Inflammatory macrophage (primary cell): Measurements from ENCODE around the gene GAK.

ENCODE experiments used
- DNase-seq, 2 donors: peaks; one replicate each; pipeline ENCODE4 v3.0.0-alpha.2; 2020 to 2022

GAK gene

DNA sequence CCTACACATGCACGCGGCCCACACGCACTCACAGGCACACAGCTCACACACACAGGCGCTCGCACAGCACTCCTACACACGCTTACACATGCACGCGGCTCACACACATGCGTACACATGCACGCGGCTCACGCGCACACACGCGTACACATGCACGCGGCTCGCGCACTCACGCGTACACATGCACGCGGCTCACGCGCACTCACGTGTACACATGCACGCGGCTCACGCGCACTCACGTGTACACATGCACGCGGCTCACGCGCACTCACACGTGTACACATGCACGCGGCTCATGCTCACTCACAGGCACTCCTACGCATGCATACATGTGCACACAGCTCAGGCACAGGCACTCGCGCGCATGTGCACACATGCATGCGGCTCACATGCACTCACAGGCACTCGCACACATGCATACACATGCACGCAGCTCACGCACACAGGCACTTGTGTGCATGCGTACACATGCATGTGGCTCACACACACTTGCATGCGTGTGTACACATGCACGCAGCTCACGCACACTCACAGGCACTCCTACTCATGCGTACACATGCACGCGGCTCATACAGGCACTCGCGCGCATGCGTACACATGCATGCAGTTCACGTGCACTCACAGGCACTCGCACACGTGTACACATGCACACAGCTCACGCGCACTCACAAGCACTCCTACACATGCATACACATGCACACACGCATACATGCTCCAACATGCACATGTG, 44.9 kb downstream of the GAK start:
- DNase-seq, result no peak

DNA sequence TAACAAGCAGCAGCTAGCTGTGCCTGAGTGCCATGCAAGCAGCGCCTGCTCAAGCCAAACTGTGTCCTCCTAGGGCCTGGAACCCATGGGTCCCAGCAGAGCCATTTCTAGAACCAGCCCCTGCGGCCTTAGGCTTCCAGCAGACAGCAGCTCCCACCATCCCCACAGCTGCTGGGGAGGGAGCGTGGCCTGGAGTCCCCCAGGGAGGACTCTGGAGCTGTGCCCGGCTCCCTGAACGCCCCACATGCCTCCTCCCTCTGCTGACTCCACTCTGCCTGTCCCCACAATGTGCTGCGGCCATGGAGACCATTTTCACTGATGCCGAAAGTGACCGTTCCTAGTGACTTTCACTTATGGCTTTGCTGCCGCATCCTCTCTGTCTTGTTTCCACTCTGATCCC, 45.9 kb downstream of the GAK start:
- DNase-seq, result no peak

DNA sequence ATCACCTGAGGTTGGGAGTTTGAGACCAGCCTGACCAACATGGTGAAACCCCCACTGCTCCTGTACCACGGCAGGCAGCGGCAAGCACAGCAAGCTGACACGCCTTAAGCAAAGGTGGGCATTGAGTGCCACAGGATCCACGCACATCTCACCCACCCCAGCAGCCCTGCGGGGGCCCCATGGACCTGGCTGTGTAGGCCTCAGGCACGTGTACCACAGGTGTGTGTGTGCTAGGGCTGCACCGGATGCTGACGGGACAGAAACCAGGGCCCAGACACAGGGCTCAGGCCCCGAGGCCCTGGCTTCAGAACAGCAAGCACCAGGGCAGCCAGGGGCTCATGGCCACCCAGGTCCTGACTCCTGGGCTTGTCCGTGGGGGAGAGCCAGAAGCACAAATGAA, 46.8 kb downstream of the GAK start:
- no peak for DNase-seq

DNA sequence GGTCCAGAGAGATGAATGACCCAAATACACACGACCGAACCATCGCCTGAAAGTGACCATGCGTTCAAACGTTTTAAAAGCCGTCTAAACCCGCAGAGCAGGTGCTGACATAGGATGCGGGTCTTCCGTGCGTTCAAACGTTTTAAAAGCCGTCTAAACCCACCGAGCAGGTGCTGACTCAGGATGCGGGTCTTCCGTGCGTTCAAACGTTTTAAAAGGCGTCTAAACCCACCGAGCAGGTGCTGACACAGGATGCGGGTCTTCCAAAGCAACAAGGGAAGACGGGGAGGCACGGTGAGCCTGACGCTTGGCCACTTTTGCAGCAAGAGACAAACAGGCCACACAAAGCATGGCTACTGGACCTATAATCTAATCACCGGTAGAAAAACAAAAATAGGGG, 47.2 kb downstream of the GAK start:
- no peak for DNase-seq

DNA sequence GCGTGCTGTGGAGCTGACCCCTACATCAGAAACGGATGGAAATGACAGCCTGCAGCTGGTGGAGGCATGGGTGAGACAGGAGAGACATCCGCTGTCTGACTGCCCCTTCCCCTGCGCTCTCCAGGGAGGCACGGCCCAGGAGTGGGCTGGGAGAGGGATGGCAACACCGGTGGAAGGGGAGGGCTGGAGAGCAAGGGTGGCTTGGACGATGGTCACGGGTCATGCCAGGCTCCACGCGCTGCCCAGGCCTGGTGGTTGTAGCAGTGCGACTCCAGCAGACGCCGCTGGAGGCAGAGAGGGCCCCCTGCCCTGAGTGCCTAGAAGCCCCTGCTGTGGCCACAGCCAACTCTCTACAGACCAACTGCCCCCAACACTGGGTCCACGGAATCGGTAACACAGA, 47.9 kb downstream of the GAK start:
- DNase-seq, result no peak

DNA sequence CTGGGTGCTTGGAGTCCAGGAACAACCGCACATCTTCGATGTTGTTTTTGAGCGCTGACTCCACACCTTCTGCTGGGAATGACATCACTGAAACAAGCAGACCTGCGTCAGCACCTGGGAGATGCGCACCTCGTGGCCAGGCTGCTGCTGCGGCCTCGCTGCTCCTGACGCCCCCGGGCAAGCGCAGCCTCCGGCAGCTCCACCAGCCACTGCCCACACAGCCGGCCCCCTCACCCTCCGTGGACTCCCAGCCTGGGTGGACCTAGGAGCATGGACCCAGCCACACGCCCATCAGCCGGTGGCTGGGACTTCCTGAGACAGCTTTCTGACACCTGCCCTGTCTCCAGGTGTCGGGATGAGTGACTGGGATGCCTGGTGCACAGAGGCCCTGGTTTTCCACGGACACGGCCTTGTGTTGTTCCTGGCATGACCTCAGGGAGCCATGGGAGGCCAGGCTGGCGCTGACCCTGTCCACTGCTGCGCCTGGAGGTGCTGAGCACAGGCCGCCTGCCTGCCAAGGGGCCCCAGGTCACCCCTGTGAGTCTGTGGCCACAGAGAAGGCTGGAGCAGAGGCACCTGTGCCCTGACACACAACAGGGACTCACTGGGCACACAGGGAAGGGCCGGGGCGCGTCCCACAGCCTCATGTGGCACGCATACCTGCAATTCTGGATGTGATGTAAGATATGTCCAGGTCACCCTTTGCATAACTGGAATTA, 48.6 kb downstream of the GAK start:
- DNase-seq, result no peak

DNA sequence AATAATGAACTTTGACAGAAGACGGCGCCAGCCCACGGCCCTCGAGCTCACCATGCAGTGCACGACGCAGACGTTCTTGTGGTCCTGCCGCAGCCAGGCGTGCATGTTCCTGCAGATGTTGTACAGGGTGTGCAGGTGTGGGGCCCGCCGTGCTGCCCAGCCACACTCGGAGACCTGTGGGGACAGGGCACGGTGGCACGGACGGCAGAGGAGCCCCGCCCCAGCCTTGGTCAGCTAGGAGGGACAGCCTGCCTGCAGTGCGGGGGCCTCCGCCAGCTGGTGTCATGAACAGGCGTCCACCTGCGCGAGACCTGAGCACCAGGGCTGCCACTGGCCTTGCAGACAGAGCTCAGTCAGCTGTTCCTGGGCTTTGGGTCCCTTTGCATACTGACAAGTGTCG, 49.5 kb downstream of the GAK start:
- no peak for DNase-seq

DNA sequence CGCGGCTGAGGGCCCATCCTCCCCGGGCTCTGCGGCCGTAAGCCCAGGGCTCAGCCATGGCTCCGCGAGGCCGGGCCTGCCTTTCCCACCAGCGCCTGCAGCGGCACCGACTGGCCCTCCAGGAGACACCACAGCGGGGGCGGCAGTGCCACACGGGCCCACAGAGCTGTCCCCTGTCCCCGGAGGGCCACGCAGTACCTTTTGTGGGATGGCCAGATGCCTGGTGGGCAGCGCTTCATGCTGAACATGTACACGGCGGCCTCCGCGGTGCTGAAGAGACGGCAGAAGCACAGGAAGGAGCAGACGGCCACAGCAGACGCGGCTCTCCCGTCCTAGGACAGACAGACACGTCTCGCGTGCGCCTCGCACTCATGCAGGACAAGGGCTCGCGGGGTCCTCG, 50.4 kb downstream of the GAK start:
- DNase-seq, result no peak

DNA sequence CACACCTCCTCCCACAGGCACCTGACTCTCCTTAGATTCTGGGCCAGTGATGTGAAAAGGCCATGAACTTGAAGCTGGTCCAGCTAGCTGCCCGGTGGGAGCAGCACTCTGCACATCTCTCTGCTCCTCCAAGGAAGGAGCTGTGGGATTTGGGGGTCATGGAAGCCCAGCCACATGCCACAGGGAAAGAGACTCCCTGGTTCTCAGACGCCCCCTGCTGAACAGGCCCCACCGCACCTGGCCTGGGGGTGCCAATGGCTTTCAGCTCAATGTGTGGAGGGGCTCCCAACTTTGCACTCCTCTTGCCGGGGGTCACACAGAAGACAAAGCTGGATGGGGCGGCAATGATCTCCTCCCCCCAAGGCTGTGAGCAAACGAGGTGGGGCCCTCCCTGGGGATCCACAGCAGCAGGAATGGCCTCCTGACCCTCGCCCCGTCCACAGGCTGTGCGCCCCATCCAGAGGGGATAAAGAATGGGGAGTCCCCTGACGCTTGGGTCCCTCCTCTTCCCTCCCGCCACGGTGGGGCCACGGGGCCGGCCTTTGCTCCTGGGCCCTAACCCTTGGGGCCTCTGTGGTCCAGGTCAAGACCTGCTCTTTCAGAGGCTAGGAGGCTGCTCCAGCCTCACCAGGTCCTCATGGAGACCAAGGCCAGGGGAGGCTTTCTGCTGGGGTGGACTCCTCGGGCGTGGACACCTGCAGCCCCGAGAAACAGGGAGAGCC, 51.3 kb downstream of the GAK start:
- DNase-seq, result no peak

DNA sequence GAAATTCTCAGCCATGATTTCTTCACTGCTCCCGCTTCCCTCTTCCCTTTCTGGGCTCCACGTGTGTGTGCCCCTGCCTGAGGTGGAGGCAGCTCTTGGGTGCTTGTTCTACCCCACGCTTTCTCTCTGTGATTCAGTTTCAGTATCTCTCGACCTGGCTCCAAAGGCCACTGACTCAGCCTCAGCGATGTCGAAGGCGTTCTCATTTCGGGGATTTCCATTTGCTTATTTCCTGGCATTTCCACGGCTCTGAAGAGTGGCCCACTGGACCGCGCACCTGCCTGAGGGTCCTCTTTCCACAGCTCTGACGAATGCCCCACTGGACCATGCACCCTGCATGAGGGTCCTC, 52.4 kb downstream of the GAK start:
- DNase-seq, result no peak

DNA sequence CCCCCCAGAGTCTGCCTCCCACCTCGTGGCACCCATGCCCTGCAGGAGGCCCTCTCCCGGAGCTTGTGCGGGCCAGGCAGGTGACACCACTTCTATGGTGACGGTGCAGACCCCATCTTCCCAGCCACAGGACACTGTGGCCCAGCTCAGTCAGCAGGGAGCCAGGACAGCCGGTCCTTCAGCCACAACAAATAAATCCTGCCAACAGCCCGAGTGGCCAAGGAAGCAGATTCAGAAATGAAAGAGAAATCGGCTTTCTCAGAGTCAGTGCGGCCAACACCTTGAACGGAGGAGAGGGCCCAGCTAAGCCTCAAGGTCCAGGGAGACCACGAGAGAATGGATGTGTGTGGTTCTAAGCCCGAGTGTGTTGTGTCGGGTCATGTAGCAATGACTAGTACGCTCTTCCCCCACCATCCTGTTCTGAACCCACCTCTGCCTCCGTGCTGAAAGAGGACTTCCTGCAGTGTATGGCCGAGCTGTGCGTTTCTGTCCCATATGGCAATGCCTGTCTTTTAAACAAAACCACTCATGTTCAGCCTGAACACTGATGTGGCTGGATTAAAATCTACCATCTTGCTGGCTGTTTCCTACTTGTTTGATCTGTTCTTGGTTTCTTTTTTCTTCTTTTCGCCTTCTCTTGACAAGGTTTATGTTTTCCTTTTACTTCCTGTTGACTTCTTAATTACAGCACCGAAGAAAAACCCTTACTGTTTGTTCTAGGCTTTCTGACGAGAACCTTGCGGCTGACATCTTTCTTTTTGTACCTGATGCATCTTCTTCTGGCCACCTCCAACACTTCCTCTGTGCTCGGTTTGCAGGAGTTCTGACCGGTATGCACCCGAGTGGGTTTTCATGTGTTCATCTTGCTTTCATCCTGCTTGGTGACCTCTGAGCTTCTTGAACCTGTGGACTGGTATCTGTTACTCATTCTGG, 53.1 kb downstream of the GAK start:
- no peak for DNase-seq

DNA sequence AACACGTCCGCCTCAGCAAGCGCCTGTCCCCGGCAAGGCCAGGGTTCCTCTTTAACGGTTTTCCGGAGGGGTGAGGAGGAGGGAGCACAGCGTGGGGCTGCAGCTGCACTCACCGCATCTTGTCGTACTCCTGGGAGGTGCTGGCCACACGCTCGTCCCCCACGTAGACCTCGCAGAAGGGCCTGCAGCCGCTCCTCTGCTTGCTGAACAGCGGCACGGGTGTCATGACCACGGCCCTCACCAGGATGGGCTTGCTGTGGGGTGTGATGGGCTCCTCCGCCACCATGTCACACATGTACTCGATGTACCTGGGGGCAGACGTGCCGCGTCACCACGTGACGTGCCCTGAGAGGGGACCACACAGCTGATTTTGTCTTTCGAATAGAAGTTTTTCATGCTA, 54.6 kb downstream of the GAK start:
- DNase-seq, result no peak

DNA sequence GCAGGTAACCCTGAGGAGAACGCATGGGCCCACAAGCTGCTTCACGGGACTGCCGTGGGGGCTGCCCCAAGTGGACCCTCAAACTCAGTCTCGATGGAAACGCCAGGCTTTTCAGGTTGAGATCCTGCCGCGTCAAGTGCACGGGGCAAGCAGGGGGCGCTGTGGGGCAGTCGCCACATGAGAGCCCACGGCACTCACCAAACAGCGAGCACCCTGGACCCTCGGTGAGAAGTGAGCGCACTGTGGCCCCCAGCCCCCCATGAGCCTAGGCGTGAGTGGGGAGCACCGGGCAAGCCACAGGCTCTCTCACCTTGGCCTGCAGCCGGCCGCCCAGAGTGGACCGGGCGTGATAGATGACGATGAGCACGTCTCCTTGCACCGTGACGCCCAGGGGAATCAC, 55.3 kb downstream of the GAK start:
- DNase-seq, result no peak

DNA sequence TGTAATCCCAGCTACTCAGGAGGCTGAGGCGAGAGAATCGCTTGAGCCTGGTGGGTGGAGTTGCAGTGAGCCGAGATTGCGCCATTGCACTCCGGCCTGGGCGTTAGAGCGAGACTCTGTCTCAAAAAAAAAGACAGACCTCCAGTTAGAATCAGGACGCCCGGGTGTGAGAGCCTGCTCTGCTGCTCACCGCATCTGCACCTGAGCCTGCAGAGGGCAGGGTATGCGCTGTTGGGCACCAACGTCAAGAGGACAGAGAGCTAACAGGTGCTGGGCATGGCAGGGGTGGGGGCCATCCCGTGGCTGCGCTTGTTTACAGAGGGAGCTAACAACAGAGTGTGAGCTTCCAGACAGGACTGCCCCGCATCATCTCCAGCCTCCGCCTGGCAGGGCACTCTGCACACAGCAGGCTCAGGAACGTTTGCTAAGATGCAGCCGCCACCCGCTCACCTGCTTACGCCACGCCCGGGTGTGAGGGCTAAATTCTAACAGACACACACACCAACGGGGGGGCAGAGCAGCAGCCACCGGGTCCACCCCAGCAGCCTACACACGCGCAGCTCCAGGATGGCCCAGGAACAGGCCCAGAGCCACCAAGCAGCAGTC, 56.2 kb downstream of the GAK start:
- no peak for DNase-seq

DNA sequence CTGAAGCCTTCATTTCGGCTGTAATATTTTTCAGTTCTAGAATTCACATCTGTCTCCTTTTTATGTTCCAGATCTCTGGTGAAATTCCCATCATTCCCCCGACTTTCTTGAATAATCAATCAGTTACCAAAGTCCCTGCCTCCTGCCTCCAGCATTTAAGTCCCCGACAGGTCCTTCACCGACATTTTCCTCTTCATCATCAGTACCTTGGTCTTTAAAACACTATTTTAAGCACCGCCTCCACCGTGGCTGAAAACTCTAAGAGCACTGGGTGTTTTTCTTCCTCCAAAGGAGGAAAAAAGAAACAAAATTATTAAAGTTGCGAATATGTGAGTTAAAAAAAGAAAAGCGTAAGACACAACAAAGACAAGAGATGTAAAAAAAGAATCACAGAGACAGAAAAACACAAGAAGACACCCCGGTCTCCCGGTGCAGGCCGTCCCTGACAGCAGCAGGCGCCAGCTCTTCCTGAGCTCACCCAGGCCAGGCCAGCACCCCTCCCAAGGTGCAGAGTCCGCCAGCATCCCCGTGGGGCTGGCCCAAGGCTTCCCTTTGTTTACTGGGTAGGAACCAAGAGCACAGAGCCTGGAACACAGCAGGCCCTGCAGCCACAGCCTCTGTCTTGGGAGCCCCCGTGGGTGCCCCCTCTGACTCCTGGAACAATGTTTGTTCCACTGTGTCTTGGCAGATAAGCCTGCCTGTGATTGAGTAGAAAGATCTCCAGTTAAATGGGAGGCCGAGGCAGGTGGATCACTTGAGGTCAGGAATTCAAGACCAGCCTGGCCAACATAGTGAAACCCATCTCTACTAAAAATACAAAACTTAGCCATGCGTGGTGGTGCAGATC, 56.9 kb downstream of the GAK start:
- no peak for DNase-seq

DNA sequence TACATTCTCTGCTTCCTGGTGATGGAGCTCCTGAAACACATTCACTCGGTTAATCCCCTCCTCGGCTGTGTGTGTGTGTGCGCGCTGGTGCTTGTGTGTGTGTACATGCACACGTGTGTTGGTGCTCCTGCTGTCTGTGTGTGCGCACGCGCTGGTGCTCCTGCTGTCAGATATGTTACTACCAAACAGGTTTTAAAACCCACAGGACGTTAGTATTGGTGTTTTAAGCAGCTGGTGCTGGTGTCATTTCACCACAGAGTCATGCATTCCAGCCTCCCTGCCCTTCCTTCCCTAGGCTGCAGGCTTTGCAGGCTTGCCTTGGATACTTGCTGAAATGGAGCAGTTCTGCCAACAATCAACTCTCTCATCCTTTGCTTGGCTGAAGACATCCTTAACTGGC, 58.1 kb downstream of the GAK start:
- DNase-seq, result no peak

DNA sequence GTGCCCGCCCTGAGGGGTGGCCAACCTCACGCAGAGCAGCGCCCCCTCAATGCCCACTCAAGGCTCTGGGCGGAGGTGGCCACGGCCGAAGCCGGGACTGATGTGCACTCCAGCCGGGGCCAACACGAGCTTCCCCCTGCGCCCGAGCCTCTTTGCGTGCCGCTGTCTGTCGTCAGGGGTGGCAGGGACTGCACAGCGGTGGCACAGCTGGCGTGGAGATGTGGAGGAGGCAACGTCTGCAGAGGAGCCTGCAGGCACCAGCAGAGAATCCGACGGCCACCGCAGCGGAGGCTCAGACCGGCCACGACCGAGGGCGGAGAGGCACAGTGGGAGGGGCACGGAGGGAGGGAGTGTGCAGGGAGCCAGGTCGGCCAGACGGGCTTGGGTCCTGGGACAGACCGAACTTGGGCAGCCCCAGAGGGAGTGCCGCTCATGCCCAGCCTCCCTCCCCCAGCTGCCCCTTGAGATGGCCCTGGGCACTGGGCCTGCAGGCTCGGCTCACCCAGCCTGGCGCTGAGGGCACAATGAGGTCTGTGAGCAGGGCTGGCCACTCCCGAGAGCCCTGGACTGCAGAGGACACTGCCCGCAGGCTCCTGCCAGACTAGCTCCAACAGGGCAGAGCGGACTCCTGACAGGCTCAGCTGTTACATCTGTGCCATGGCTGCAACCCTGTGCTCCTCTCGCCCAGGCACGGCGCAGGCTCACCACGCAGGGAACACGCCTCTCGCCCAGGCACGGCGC, 59.7 kb downstream of the GAK start:
- no peak for DNase-seq

DNA sequence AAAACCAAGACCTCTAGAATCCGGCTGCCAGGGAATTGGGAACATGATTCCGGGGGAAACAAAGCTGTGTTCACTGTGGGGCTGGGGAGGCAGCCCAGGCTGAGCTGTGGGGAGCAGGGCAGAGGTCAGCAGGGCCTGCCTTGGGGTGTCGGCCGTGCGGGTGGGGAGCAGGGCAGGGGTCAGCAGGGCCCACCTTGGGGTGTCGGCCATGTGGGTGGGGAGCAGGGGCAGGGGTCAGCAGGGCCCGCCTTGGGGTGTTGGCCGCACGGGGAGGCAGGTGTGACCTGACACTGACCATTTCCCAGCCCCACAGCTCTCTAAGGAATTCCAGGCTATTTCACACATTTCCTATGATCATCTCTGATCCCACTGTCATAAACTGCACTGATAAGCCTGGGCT, 60.6 kb downstream of the GAK start:
- DNase-seq, result no peak

DNA sequence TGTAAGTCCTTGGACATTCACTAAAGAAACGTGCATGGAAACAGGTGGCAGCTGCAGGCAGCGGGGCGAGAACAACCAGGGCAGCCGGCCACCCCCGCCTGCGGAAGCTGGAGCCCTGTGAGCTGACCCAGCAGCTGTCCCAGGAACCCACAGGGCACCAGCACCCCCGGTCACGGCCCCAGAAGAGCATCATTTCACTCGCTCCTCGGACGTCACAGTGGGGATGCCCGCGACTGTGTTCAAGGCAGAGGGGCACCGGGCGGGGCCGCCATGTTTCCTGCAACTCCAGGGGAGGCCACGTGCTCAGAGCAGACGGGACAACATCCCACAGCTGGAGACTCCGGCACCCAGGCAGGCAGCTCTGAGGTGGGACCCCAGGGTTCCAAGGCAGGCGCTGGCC, 61.2 kb downstream of the GAK start:
- DNase-seq, result no peak

DNA sequence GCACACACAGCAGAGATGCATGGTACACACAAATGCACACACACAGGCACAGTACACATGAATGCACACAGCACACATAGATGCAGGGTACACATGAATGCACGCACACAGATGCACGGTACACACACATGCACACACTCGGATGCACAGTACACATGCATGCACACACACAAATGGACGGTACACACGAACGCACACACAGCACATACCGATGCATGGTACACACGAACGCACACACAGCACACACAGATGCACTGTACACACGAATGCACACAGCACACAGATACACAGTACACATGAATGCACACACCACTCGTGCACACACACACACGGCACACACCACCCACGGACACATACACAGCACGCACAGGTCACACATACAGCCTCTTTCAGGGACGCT, 62.3 kb downstream of the GAK start:
- DNase-seq, result no peak

DNA sequence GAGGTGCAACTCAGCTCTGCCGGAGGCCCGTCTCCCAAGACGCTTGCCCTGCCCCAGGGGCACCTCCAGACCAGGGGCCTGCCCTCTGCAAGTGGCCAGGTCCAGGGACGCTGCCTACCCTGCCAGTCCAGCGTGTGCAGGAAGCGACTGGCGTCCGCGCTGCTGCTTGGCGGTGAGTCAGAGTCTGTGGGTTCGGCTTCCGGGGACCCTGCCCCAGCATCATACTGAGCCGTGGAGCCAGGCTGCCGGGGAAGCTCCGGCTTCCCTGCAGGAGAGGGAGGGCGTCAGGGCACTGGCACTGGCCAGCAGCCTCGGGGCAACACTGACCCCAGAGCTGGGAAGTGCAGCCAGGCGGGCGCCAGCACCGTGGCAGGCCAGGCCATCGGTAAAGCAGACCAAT, 63.7 kb downstream of the GAK start:
- DNase-seq, result no peak
